HepG2 (cell line): Measurements from ENCODE around the gene C18orf63. TPM values are rescaled to one million over a fixed set of nuclear protein-coding genes. Genes with fewer than 3 reads are reported as not detected.

Experiments used
- BCLAF1 ChIP-seq: fragments of 450-650 bp; IDR thresholded peaks from 2 replicates; pipeline ENCODE4 v1.6.1; 2017; ENCODE audit warnings: mild to moderate bottlenecking
- GABPB1 ChIP-seq: IDR thresholded peaks from 2 replicates; pipeline ENCODE4 v1.6.1; 2016; ENCODE audit warnings: mild to moderate bottlenecking, missing genetic modification reagents, moderate library complexity, missing compliant biosample characterization
- GLMP ChIP-seq: sonication (generic); formaldehyde crosslinking; IDR thresholded peaks from 2 replicates; pipeline ENCODE4 v1.9.0; 2021; ENCODE audit warnings: missing genetic modification reagents, mild to moderate bottlenecking, borderline replicate concordance
- HBP1 ChIP-seq: IDR thresholded peaks from 2 replicates; pipeline ENCODE4 v1.6.1; 2016; ENCODE audit warnings: low read depth, control low read depth
- HNRNPUL1 ChIP-seq: fragments of 200-400 bp; formaldehyde crosslinking; IDR thresholded peaks from 2 replicates; pipeline ENCODE4 v1.6.1; 2017; ENCODE audit warnings: low read depth, mild to moderate bottlenecking, low read length, moderate library complexity
- PAX8 ChIP-seq: sonication (generic); formaldehyde crosslinking; IDR thresholded peaks from 2 replicates; pipeline ENCODE4 v1.8.0; 2022; ENCODE audit warnings: mild to moderate bottlenecking, missing genetic modification reagents, borderline replicate concordance
- RBM39 ChIP-seq: fragments of 200-400 bp; formaldehyde crosslinking; IDR thresholded peaks from one replicate; pipeline ENCODE4 v1.6.1; 2018; ENCODE audit warnings: antibody characterized with exemption, mild to moderate bottlenecking, low read depth, low read length; ENCODE audit not compliant: poor library complexity, severe bottlenecking
- RNF219 ChIP-seq: sonication (generic); formaldehyde crosslinking; IDR thresholded peaks from 2 replicates; pipeline ENCODE4 v1.5.0; 2020; ENCODE audit warnings: mild to moderate bottlenecking, missing genetic modification reagents
- SIN3B ChIP-seq: fragments of 150-350 bp; IDR thresholded peaks from 2 replicates; pipeline ENCODE4 v1.6.1; 2014; ENCODE audit warnings: low read length
- ZBTB1 ChIP-seq: sonication (generic); formaldehyde crosslinking; IDR thresholded peaks from 2 replicates; pipeline ENCODE4 v1.4.0; 2020; ENCODE audit warnings: missing genetic modification reagents, borderline replicate concordance
- ZBTB42 ChIP-seq: sonication (generic); formaldehyde crosslinking; IDR thresholded peaks from 2 replicates; pipeline ENCODE4 v1.5.0; 2020; ENCODE audit warnings: mild to moderate bottlenecking, missing genetic modification reagents
- ZMAT5 ChIP-seq: sonication (generic); formaldehyde crosslinking; IDR thresholded peaks from 2 replicates; pipeline ENCODE4 v1.5.0; 2020; ENCODE audit warnings: mild to moderate bottlenecking, low read depth, missing genetic modification reagents, borderline replicate concordance
- ZNF234 ChIP-seq: sonication (generic); formaldehyde crosslinking; conservative IDR thresholded peaks from 2 replicates; pipeline ENCODE4 v1.5.1; 2020; ENCODE audit warnings: mild to moderate bottlenecking, missing genetic modification reagents
- ZNF331 ChIP-seq: sonication (generic); formaldehyde crosslinking; IDR thresholded peaks from 2 replicates; pipeline ENCODE4 v1.4.0; 2020; ENCODE audit warnings: missing genetic modification reagents
- ZNF614 ChIP-seq: IDR thresholded peaks from 2 replicates; pipeline ENCODE4 v1.6.1; 2018; ENCODE audit warnings: missing biosample characterization, missing genetic modification reagents, inconsistent platforms, borderline replicate concordance
- ZNF710 ChIP-seq: sonication (generic); formaldehyde crosslinking; IDR thresholded peaks from 2 replicates; pipeline ENCODE4 v1.5.0; 2020; ENCODE audit warnings: mild to moderate bottlenecking, missing genetic modification reagents, borderline replicate concordance
- ZNF883 ChIP-seq: sonication (generic); formaldehyde crosslinking; IDR thresholded peaks from 2 replicates; pipeline ENCODE4 v1.5.1; 2020; ENCODE audit warnings: mild to moderate bottlenecking, missing genetic modification reagents; ENCODE audit errors: not compliant biosample characterization
- polyA plus RNA-seq, 8 experiments: library from polyadenylated mRNA; depleted of rRNA in 3 of 8; stranded (reverse) in 7 of 8; unstranded in 1 of 8; fragments of >200 nt; fragmentation: Illumina TruSeq in 4 of 8; extraction: Trizol in 4 of 8; gene quantifications; 2 replicates each; pipeline versions ENCODE4 v1.2.1 to v1.2.3, GENCODE V29; 2011 to 2016; ENCODE audit warnings: low read depth in 4 of 8, missing spikeins in 1 of 8, mixed read lengths in 1 of 8; ENCODE audit not compliant: insufficient read depth in 1 of 8
- total RNA-seq, 5 experiments: library from RNA; depleted of rRNA; stranded (reverse); fragments of >200 nt; fragmentation: Illumina TruSeq; extraction: Trizol; gene quantifications; 2 replicates each; pipeline ENCODE4 v1.2.3, GENCODE V29; 2016; ENCODE audit warnings: low read depth in 1 of 5

C18orf63 gene
- total and polyA plus RNA-seq, 2 of the 13 experiments (the other 11 are each of a cell fraction or from before 2014, with no cell fraction given) = 0.01 TPM; not detected in 1

GRCh38 chr18:74291771-74292540, 23.7 kb upstream of the C18orf63 start, which contains the start of gene CYB5A (continued):
- TF ChIP-seq RNF219 (no peak), HBP1 (CRISPR knock-in tag) (no peak; the same call in 1 of the 2 replicates), PAX8 (no peak), ZNF710 (CRISPR knock-in tag) (no peak), ZMAT5 (0 out of 2 replicates have a peak, but pooled peaks have one; percentile 8), SIN3B (0 out of 2 replicates have a peak, but pooled peaks have one; percentile 14), GLMP (no peak), RBM39 (peak; percentile 81), ZBTB1 (no peak), ZBTB42 (0 out of 2 replicates have a peak, but pooled peaks have one; percentile 13), BCLAF1 (no peak), ZNF331 (CRISPR knock-in tag) (peak; percentile 89), ZNF234 (CRISPR knock-in tag) (no peak), ZNF883 (no peak), GABPB1 (CRISPR knock-in tag) (peak; percentile 84), ZNF614 (no peak), HNRNPUL1 (0 out of 2 replicates have a peak, but pooled peaks have one; percentile 77)
